ENCODE measurements around the gene CNTN6.

DNA sequence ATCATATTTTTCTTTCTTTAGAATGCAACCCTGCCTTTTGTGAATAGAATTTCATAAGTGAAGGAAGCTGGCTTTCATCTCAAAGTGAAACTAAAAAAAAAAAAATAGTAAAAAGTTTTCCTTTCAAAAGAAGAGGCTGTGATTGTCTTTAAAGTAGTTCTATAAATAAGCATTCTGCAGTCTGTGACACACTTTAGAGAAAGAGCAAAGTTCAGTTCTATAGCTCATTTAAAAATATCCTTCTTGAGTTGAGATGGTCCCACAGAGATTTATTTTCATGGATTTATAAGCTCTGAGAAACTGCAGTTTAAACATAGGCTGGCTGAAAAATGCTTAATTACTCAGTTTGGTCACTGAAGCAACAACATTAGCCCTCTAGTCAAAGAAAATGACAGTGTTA, 36.1 kb upstream of the CNTN6 start:
- TF ChIP-seq, protein P1, sequence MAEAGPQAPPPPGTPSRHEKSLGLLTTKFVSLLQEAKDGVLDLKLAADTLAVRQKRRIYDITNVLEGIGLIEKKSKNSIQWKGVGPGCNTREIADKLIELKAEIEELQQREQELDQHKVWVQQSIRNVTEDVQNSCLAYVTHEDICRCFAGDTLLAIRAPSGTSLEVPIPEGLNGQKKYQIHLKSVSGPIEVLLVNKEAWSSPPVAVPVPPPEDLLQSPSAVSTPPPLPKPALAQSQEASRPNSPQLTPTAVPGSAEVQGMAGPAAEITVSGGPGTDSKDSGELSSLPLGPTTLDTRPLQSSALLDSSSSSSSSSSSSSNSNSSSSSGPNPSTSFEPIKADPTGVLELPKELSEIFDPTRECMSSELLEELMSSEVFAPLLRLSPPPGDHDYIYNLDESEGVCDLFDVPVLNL (CRISPR knock-in tag; IDR thresholded peaks at IDR 0.05; ENCODE audit: borderline replicate concordance, low read depth) = no peak
- no peak for TF ChIP-seq TEAD4 (CRISPR knock-in tag; IDR thresholded peaks at IDR 0.05)
- TF ChIP-seq ELF4 (CRISPR knock-in tag; IDR thresholded peaks at IDR 0.05; ENCODE audit: low read depth) = no peak
- no peak for TF ChIP-seq FOXJ3 (CRISPR knock-in tag; IDR thresholded peaks at IDR 0.05; ENCODE audit: borderline replicate concordance)
- no peak for TF ChIP-seq MAX (CRISPR knock-in tag; IDR thresholded peaks at IDR 0.05)
- no peak for TF ChIP-seq CTCF (IDR thresholded peaks at IDR 0.05)
- no peak for TF ChIP-seq ZNF263 (CRISPR knock-in tag; IDR thresholded peaks at IDR 0.05; ENCODE audit: low read depth)
- no peak for TF ChIP-seq MYBL2 (CRISPR knock-in tag; IDR thresholded peaks at IDR 0.05)
